Measurements from ENCODE around the gene TUBA4B.

TUBA4B gene

GRCh38 chr2:219252900-219253752 is at the start of gene TUBA4B:
Gene TUBA4B (plus strand): TSS chr2:219253243. CDS start chr2:219253408, 165 bp downstream.
- H3K4me3 ChIP-seq (replicated peaks; ENCODE audit: low read depth, low read length): peak within 1 kb of the TSS; percentile 48
- no peak for TF ChIP-seq CTCF (IDR thresholded peaks at IDR 0.05; ENCODE audit: low read depth, low read length, missing control alignments)
- no peak for DNase-seq (ENCODE audit: extremely low read depth, low read depth)

DNA sequence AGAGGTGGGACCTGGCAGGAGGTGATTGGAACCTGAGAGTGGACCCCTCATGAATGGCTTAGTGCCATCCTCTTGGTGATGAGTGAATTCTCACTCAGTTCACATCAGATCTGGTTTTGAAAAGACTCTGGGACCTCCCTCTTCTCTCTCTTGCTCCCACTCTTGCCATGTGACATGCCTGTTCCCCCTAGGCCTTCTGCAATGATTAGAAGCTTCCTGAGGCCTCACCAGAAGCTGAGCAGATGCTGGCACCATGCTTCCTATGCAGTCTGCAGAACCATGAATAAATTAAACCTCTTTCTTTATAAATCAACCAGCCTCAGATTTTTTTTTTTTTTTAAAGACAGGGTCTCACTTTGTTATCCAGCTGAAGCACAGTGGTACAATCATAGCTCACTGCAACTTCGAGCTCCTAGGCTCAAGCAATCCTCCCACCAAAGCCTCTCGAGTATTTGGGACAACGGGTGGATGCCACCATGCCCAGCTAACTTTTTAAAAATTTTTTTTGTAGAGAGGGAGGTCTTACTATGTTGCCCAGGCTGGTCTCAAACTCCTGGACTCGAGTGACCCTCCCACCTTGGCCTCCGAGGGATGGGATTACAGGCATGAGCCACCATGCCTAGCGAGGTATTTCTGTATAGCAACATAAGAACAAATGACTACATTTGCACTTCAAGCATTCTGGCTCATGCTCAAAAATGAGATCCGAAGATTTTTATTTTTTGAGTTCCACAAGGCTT is 48.4 kb upstream of the TUBA4B start:
- no peak for DNase-seq (ENCODE audit: extremely low read depth, low read depth)
- no peak overlapping the region for H3K4me3 ChIP-seq (replicated peaks; ENCODE audit: low read depth, low read length)
- TF ChIP-seq CTCF (IDR thresholded peaks at IDR 0.05; ENCODE audit: low read depth, low read length, missing control alignments): no peak

GRCh38 chr2:219205165-219205538 is 47.9 kb upstream of the TUBA4B start:
- H3K4me3 ChIP-seq (replicated peaks; ENCODE audit: low read depth, low read length): no peak overlapping the region
- TF ChIP-seq CTCF (IDR thresholded peaks at IDR 0.05; ENCODE audit: low read depth, low read length, missing control alignments): no peak
- no peak for DNase-seq (ENCODE audit: extremely low read depth, low read depth)

DNA sequence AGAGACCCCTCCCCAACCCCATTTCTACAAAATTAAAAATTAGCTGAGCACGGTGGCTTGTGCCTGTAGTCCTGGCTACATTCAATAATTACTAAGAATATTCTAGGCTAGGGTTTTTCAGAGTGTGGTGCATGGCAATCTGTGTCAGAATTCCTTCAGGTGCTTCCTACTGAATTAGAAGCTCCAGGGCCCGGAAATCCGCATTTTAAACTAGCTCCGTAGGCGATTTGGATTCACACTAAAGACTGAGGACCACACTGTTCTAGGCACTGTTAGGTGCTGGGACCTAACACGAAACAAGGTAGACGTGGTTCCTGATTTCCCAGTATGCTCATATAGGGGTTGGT is 47.1 kb upstream of the TUBA4B start:
- no peak for TF ChIP-seq CTCF (IDR thresholded peaks at IDR 0.05; ENCODE audit: low read depth, low read length, missing control alignments)
- DNase-seq (ENCODE audit: extremely low read depth, low read depth): no peak
- H3K4me3 ChIP-seq (replicated peaks; ENCODE audit: low read depth, low read length): peak overlapping the region; percentile 52

- no peak for DNase-seq (ENCODE audit: extremely low read depth, low read depth)
- no peak for TF ChIP-seq CTCF (IDR thresholded peaks at IDR 0.05; ENCODE audit: low read depth, low read length, missing control alignments)
- H3K4me3 ChIP-seq (replicated peaks; ENCODE audit: low read depth, low read length): peak within 1 kb of the TSS; percentile 52
These were observed 46.5 kb upstream of the TUBA4B start, which contains the start of gene ZFAND2B for GRCh38 chr2:219206328-219207133. Gene ZFAND2B (plus strand): TSS chr2:219206782. CDS start chr2:219206988, 206 bp downstream.

- no peak for DNase-seq (ENCODE audit: extremely low read depth, low read depth)
- no peak for TF ChIP-seq CTCF (IDR thresholded peaks at IDR 0.05; ENCODE audit: low read depth, low read length, missing control alignments)
- peak overlapping the region; percentile 52 for H3K4me3 ChIP-seq (replicated peaks; ENCODE audit: low read depth, low read length)
These were observed 45.7 kb upstream of the TUBA4B start for GRCh38 chr2:219207134-219207883.

Data from HFF-Myc (cell line).